SH-SY5Y (cell line): ENCODE data around the gene FBXO44.

ENCODE experiments used
- GATA2 ChIP-seq: IDR thresholded peaks from 2 replicates; pipeline ENCODE4 v1.6.1; 2011; ENCODE audit warnings: mild to moderate bottlenecking, low read depth, low read length
- GATA3 ChIP-seq: IDR thresholded peaks from 2 replicates; pipeline ENCODE4 v1.6.1; 2011; ENCODE audit warnings: low read depth, mild to moderate bottlenecking, low read length, moderate library complexity

DNA sequence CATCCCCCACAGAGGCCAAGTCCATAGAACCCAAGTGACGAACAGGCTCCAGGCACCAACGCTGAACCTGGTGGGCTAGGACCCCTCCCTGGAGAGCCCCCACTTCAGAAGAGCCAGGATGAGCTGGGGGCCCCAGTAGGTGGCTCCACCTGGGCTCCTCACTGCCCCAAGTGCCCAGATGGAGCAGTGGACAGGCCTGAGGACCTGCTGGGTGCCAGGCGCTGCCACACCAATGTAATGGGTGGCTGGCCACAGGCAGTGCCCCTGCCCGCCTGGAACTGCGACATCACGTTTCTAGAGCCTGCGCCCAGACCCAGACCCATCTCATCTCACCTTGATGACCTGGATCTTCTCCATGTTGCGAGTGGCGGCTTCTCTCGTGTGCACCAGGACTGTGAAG lies 20.6 kb downstream of the FBXO44 start:
- TF ChIP-seq GATA2 (no peak), GATA3 (no peak)
